HG02610 (cell line): ENCODE results near the gene CES2.

Experiments used
- ATAC-seq: cut with Tn5 transposase; IDR thresholded peaks from one replicate; pipeline ENCODE4 v1.9.1; 2021; ENCODE audit warnings: mild to moderate bottlenecking, moderate library complexity; ENCODE audit not compliant: unreplicated experiment

CES2 gene

DNA sequence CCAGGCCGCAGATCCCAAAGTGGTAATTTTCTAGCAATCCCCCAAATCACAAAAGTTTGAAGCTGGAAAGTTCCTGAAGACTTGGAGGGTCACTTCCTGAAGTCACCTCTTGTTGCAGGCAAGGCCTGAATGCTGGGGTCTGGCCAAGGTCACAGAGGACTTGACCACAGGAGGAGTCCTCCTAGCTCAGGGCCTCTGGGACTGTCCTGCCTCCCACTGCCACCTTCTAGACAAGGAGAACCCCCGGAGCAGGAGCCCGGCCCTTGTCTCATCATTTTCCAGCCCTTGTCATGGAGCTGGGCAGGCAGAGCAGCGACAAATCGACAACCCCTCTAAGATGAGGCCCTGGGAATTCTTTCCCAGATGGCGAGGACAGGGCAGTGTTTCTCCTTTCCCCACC, 17.0 kb upstream of the CES2 start:
- no peak for ATAC-seq

DNA sequence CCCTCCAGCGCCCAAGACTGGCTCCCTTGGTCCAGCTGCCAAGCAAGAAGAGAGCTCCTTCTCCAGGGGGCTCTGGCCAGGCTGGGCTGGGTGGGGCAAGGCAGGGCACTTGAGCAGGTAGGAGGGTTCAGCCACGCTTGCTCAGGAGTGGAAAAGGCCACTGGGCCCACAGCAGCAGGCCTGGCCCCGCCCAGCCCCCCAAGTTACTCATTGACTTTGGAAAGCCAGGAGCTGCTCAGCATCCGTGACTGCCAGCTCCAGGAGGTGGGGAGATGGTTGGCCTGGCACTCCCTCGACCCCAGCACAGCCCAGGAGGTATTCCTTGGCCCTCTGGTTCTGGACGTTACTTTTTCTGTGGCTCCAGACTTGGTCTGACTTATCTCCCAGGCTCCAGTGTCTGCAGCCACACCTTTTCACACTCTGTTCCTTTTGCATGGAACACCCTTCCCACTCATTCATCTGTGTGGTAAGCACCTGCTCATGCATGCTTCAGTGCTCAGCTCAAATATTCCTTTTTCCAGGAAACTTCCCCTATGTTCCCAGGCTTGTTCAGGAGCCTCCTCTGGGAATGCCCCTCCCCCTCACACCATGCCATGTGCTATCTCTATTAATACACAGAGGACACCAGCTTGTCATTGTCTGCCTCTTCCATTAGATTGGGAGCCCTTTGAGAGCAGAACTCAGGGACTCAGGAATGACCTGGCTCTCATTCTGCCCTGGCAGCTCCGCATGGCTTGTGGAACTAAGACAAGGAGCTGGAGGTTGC, 16.3 kb upstream of the CES2 start, which contains the start of gene CDH16:
Gene CDH16 (minus strand): TSS at position 83 of the 766 bp plus-strand sequence. CDS start 820 bp downstream, outside the sequence.
- ATAC-seq: no peak

DNA sequence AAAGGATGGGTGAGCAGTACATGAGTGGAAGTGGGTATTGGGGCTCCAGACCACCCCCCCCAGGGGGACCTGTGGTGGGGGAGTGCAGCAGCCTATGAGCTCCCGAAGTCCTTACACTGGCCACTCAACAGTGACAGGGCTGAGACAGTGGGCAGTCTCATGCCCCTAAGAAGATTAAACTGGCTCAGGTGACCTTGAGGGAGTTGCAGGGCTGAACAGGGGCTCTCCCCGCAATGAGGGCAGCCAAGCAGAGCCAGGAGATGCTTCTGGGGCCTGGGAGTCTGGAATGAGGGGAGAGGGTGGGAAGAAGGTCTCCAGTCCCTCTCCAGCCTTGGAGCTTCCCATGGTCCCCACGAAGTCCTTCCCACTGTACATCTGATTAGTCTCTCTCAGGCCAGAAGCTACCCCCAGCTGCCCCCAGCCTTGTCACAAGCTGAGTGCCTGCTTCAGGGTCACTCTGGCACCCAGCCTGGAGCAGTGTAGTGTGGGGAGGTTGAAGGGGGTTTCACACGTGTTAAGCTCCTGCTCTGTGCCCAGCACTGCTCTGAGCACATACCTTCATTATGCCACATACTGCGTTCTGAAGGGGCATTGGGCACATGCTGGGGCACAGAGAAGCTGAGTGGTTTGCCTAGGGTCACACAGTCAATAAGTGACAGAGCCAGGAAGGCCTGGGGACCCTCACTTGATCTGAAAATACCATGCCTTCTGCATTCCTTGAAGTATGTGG, 15.6 kb upstream of the CES2 start:
- ATAC-seq: no peak

DNA sequence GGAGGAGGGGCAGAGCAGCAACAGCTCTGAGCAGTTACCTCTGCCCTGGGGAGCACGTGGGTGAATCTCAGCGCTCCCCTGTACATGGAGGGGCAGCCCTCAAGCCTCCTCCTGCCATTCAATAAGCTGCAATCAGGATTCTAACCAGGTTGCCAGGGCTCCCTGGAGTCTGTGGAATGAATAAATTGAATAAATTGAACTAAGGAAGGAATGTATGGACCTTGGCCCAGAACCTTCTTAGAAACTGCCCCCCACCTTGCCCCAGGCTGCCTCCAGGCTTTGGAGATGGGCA, 15.1 kb upstream of the CES2 start:
- no peak for ATAC-seq

DNA sequence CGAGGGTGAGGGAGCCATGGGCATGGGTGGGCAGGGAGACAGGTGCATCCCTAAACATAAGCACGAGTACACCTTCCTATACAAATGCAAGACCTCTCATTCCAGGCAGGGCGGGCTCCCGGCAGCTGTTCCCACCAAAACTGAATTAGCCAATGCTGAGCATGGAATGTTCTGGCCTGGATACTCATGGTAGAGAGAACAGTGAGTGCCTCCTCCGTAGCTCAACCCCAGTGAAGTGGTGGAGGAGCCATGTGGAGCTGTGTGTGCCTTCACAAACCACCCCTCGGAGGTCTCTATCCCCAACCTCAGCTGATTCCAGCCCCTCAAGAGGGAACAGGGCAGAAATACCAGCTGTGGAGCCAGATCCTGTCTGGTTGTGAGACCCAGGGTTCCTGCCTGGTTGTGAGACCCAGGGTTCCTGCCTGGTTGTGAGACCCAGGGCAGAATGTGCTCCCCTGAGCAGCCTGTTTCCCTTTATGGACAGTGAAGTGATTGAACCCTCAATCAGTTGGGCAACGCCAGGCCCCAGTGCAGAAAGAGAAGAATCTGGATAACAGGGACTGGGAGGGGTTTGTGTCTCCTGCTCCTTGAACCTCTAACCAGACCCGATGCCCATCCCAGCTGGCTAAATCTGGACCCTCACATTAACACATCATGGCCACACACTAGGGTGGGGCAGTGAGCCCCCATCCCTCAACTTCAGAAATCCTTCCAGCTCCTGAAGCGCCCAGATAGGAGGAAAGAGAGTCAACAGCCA, 14.2 kb upstream of the CES2 start:
- ATAC-seq: no peak

DNA sequence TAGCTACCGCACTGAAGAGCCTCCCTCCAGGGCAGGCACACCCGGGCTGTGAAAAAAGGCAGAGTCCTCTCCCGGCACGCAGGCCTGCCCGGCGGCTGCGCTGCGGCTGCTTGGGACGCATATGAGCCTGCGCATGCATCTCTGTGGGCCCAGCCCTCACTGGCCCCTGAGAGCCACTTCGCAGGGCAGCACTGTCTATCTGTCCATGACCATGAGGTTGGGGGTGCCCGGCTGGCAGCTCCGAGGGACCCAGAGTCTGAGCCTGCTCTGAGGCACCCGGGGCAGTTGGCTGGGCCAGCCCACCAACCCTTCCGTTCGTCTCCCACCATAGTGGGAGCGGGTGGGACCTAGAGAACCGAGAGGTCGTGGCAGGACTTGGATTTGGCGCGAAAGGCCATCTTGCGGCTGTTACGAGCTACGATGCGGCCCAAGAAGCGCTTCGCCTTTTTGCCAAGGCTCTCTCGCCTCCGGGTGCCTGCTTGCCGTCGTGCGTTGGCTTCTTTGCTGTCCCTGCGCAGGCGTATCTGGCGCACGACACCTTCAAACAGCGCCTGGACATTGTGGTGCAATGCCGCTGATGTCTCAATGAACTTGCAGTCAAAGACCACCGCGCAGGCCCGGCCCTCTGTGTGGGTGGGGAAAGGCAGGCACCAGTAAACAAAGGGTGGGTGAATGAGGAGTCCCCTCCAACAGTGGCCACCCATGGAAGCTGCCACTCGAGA, 13.4 kb upstream of the CES2 start:
- no peak for ATAC-seq

DNA sequence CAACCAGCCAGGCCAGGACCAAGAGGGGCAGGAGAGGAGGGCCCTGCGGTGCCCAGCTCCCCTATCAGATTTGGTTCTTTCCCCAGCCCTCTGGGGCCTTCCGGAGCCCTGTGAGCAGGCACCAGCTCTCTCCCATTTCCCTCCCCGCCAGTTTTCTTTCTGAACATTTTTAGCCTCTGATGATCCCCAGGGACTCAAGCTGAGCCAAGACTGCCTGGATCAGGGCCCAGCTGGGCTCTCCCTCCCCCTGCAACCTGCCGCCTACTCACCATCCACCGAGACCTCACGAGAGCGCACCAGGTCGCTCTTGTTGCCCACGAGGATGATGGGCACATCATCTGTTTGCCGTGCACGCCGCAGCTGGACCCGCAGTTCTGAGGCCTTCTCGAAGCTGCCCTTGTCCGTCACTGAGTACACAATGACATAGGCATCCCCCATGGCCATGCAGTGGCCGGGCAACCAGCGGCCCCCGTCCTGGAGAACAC, 12.0 kb upstream of the CES2 start:
- no peak for ATAC-seq

DNA sequence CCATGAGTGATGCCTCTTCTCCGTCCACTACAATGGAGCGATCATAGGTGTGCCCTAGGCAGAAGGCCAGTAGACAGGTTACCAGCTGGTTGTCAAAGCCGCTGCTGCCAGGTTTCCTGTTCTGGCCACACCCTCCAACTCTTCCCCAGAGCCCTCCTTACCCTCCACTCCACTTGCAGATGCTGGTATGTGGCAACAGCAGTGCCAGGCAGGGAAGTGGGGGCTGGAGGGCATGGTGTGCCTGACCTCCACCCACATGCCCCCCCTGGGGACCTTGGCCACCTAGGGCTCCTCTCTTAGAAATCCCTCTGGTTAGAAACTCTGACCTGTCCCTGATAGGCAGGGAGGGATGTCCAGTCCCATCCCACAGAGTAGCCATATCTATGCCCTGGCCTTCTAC, 11.4 kb upstream of the CES2 start:
- ATAC-seq: no peak

DNA sequence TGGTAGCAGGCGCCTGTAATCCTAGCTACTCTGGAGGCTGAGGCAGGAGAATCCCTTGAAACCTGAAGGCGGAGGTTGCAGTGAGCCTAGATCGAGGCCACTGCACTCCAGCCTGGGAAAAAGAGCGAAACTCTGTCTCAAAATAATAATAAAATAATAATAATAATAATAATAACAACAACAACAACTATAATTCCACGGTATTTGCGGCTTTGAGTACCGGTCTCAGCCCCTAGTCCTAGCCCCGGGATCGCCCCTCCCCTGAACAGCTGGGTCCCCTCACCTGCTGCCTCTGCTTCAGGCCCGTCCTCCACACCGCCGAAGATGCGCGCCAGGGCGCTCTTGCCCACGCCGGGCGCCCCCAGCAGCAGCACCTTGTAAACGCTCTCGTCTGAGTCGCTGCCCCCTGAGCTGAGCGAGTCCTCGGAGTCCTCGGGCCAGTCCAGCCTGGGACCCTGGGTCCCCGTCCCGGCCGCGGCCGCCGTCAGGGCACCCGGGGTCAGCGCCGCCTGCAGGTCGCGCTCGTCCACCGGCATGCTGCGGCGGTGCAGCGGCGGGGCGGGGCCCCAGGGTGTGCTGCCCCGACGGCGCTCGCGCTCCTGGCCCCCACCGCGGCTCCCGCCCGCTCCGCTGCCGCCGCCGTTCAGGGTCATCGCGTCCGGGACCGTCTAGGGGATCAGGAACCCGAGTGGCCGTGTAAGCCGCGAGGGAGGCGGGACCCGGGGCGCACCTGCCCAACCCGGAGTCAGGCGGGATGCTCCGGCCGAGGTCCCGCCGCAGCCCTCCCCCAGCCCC, 10.6 kb upstream of the CES2 start:
- ATAC-seq: no peak

DNA sequence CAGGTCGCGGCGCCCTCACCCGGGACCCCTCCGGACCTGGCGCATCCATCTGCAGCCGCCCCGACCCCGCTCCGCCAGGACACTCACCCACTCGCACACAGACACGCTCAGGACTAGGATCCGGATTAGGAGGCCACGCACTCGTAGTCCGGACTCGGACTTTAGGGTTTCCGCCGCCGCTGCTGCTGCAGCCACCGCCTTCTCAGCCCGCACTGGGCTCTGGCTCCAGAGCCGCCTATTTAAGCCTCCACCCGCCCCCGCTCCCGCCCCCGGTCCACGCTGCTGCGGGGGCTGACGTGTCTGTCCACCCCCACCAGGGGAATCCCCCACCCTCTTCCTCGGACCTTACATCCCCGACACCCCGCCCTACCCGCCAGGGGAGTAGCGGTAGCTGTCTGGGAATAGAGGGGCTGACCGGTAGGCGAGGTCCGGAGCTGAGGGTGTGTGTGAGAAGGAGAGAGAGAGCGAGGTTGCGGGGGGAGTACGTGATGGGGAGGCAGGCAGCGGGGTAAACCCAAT, 9.9 kb upstream of the CES2 start, which contains the start of gene RRAD:
Gene RRAD (minus strand): TSS at position 214 of the 519 bp plus-strand sequence. CDS start 356 bp downstream, outside the sequence.
- ATAC-seq: no peak

DNA sequence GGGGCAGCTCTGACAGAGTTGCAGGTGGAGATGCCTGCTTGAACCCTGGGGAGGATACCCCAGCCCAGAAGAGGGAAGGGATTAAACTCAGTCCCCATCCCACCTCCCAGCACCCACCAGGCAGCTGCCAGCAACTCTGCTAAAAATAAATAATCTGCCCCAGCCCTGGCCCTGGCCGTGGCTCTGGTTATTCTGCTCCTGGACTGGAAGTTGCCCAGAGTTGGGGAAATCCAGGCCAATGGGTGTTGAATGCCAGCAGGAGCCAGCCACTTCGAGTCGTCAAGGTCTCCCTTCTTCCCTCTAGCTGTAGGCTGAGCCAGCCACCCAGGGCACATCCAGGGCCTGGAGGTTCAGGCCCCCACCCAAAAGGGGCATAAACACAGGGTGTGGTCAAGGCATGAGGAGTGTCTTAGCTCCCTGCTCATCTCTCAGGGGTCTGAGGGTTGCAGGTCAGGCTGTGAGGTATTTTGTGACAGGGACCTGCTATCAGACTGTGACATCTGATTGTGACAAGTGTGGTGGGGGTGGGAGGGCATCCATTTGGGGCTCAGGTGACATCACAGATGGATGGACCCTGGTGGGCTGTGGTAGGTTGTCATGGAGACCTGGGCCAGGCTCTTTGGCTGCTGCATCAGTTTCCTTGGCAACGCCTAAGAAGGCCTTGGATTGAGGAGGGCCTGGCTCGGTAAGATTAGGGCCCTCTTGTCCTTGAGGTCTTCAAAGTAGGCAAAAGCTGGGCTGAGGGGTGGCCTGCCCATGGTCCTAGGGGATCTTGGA, 9.0 kb upstream of the CES2 start:
- no peak for ATAC-seq

DNA sequence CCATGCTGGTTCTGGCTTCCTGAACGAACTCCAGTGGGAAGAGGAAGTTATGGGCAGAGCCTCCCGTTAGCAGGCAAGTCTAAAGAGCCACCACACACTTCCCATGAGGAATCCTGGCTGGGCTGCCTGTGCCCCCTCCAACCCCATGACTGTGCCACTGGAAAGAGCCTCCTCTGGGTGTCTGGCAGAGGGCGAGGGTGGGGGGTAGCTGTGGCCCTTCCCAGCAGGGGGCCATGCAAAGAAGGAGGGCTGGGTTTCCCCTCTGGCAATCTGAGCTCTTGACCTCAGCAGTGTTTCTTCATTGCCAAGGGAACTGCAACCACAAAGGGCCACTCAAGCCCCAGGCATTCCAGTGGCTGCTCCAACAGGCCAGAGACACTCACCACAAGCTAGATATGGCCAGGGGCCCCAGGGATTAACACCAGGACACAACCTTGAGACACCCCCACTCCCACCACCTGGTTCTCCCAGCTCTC, 8.3 kb upstream of the CES2 start:
- ATAC-seq: no peak

DNA sequence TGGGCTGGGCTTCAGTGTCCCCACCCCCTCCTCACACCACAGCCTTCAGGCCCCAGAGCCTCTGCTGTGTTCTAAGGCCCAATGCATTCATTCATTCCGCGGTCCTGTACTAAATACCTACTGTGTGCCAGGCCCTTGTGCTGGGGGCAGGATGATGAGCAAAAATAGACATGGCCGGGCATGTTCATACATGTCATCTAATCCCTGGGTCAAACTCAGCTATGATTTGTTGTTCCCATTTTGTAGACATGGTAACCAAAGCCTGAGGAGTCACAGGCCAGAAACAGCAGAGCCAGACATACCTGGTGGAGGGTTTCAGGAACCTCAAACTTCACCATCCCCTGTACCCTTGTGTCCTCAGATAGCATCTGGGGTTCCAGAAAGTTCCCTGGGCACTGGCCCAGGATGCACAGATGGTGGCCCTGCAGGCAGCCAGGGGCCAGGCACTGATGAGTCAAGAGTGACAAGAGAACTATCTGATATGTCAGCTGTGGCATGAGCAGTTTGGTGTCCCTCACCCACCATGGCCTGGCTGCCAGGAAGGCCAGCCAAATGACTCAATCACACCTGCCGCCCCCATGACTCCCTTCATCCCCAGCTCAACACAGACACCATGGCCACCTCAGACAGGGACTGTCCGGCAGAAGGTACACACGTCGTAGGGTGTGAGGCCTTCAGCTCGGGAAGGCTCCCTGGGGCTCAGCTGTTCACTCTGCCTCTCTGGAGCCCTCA, 7.2 kb upstream of the CES2 start:
- ATAC-seq: no peak

DNA sequence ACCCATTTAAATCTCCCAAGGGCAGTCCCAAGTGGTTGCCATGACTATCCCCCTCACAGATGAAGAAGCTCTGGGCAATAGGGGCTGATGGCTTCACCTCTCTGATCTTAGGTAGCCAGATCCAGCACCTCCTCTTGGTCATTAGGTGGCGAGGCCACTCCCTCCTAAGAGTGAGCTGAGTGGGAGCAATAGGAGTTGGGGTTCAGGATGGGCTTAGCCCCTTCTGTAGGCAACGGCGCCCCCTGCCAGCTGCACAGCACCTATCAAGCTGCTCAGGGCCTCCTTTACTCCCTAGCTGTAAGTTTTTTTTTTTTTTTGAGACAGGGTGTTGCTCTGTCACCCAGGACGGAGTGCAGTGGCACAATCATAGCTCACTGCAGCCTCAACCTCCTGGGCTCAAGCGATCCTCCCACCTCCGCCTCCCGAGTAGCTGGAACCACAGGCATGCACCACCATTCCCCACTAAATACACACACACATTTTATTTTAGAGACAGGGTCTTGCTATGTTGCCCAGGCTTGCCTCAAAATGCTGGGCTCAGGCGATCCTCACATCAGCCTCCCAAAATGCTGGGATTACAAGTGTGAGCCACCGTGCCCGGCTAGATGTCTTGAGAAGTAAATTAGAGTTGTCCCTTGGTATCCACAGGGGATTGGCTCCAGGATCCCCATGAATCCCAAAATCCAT, 6.5 kb upstream of the CES2 start:
- no peak for ATAC-seq

DNA sequence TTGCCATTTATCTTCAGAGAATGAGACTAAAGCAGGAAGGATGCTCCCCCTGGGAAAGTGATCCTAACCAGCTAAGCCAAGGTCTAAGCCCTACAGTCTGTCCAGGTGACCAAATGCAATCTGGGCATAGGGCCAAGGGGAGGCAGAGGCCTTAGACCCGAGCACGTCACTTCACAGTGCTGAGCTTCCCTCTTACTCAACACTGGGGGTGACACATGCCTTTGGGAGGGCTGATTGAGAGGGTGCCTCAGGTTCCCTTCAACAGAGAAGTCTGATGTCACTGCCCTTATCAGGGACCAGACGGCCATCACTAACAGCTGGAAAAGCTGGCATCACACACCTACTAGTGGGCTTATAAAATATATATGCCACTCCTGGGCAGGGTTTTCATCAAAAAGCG, 5.1 kb upstream of the CES2 start:
- ATAC-seq: no peak

DNA sequence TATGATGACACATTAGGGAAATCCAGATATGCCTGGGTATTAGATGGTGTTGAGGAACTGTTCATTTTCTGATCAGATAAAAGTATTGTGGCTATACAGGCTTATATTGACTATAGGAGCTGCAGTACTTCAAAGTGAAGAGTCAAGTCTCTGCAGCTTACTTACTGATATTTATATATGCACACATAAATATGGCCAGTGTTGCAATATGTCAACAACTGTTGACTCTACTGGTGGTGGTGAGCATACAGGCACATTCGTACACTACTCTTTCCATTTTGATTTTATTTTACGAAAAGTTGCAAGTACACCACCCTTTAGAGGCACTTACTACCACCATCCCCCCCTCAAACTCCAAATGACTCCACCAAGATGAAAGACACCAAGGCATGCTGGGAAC, 3.7 kb upstream of the CES2 start:
- ATAC-seq: no peak

DNA sequence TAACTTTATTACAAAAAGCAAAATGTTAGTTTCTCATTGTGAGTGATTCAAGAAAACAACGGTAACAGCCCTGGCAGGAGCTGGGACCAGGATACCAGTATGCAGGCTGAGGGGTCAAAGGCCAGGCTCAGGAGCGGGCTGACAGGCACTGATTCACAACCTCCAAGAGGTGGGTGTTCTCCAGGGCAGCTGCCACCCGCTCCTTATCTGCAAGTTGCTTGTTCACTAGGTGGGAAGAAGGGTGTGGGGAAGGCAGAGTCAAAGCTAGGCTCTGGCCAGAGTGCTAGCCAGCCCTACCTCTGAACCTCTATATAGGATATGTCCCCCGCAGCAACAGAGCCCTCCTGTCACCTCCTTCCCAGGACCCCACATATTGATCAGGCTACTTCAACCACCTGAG, 3.2 kb upstream of the CES2 start:
- no peak for ATAC-seq

DNA sequence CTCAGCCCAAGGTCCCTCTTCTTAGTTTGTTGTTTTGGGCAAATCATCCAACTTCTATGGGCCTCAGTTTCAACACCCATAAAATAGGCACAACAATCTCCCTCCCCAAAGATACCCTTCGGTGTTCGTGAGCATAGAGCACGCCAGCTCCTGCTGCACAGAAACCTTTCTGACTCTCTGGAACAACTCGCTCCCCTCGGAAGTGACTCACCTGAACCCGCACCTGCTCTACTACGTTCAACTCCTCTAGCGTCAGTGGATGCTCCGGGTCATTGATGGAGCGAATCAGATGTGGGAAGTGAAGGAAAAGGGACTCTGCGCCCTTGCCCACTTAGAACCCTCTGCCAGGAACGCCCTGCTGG, 1.6 kb upstream of the CES2 start:
- ATAC-seq: peak; percentile 13
